HG02678 (cell line): ENCODE results near the gene ACAP2.
"Not testable (repeated sequence)": the region's sequence is repeated elsewhere in the genome, so short reads cannot be mapped to it uniquely, and the experiment has no call there.

Experiments used
- ATAC-seq: cut with Tn5 transposase; IDR thresholded peaks from one replicate; pipeline ENCODE4 v1.9.1; 2021; ENCODE audit warnings: mild to moderate bottlenecking, moderate library complexity; ENCODE audit not compliant: unreplicated experiment

The ACAP2 gene

GRCh38 chr3:195445885-195446284, 3.1 kb upstream of the ACAP2 start:
- ATAC-seq: no peak

GRCh38 chr3:195443391-195443989, 670 bp upstream of the ACAP2 start:
- no peak for ATAC-seq

DNA sequence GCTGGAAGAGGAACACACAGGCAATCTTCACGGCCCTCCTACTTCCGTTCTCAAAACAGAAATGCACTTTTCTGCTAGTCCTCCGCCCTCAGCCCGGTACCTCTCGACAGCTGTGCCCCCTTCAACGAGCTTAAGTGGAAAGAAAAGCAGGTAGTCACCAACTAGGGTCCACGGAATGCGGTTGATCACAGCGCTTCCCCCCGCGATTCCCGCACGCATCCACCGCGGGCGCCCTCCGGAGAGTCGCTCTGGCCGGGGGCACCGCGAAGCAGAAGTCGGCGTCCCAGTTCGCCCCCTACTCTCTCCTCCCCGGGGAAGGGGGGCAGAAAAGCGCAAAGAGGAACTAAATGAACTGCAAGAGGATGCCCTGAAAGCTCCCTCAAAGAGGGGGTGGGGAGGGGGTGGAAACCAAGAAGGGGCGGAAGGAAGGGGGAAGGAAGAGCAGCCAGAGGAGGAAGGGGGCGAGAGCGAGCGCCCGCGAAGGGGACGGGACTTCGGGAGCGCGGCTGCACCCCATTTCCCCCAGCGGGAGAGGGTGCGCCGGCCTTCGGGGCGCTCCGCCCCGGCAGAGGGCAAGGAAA, 738 bp downstream of the ACAP2 start:
- peak; percentile 2 for ATAC-seq

DNA sequence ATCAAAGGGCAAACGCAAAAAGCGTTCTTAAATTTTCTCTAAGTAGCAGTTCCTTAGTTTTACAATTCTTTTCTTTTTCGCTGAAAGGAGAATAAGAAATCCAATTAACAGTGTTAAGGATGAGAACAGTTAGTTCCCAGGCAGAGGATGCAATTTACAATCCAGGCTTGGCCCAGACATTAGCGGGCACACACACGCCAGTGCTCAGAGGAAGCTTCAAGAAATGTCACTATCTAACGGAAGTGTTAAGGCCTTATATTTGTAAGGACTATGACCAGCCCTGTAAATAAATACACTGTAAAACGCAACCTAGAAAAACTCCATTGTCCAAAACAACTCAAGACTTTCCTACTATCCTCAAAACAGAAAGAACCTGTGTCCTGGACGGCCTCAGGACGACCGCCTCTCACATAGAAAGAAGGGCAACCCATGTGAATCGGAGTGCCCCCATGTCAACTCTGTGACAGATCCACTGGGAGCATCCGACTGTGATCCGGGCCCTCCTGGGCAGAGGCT, 1.3 kb downstream of the ACAP2 start:
- ATAC-seq: no peak

- ATAC-seq: no peak
Observed at GRCh38 chr3:195441051-195441450, 1.8 kb downstream of the ACAP2 start.

DNA sequence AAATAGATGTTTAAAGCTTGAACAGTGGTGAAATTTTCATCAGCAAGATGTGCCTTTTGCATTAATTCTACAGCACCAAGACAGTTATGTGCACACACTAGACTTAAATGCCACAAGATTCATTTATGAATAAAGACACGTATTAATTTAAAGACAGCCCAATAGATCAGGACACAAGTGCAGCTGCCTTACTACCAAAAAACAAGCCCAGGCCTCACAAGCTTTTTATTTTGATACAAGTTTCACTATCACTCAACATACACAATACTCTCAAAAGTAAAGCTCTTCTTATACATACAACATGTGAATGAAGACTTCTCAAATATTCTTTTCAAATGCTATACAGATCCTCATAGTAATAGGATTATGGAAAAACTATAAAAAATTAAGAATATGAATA, 2.4 kb downstream of the ACAP2 start:
- ATAC-seq: no peak

DNA sequence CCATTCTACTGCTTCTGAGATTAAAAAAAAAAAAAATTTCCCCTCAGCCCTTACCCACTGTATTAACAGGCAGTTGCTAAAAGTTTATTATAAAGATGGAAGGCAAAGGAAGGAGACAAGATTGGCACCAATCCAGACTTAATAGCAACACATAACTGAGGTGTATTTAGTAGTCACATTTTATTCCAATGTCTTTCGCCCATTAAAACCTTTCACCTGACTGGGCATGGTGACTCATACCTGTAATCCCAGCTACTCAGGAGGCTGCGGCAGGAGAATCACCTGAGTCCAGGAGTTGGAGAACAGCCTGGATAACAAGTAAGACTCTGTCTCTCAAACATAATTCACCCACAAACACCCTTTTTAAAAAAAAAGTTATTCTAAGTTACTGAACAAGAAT, 4.4 kb downstream of the ACAP2 start:
- ATAC-seq: no peak

DNA sequence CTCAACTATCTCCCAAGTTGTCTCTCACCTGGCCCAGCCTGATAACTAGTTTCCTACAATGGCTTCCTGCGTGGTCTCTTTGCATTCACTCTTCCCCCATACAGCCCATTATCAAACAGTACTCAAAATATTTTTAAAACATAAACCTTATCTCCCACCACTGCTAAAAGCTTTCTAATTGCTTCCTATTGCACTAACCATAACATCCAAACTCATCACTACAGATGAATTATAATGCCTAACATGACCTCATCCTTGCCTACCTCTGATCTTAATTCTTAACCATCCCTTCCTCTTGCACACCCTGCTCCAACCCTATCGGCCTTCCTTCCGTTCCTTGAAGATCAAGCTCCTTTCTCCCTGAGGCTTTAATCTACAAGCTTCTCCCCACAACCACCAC, 17.0 kb downstream of the ACAP2 start:
- no peak for ATAC-seq

- ATAC-seq: no peak
Observed at GRCh38 chr3:195423818-195424217, 19.0 kb downstream of the ACAP2 start.

- no peak for ATAC-seq
Observed at GRCh38 chr3:195421400-195421799, 21.4 kb downstream of the ACAP2 start.

DNA sequence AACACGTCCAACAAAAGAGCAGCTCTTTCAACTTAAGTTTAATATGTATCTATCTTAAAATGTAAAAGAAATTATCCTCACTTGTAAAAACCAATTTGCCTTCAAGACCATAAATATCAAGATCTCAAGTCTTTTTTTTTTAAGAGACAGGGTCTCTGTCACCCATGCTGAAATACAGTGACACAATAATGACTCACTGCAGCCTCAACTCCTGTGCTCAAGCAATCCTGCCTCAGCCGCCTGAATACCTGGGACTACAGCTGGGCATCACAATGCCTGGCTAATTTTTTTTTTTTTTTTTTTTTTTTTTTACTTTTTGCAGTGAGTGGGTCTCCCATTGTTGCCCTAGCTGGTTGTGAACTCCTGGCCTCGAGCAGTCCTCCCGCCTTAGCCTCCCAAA, 26.0 kb downstream of the ACAP2 start:
- no peak for ATAC-seq

- no peak for ATAC-seq
Observed at GRCh38 chr3:195411836-195412235, 31.0 kb downstream of the ACAP2 start.

DNA sequence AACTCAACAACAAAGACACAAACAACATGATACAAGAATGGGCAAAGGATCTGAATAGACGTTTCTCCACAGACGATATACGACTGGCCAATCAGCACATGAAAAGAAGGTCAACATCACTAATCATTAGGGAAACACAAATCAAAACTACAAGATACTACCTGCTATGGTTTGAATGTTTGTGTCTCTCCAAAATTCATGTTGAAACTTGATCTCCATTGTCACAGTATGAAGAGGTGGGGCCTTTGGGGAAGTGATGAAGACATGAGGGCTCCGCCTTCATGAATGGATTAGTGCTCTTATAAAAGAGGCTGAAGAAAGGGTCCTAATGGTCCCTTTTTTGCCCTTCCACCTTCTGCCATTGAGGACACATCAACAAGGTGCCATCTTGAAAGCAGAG, 32.3 kb downstream of the ACAP2 start:
- ATAC-seq: no peak

DNA sequence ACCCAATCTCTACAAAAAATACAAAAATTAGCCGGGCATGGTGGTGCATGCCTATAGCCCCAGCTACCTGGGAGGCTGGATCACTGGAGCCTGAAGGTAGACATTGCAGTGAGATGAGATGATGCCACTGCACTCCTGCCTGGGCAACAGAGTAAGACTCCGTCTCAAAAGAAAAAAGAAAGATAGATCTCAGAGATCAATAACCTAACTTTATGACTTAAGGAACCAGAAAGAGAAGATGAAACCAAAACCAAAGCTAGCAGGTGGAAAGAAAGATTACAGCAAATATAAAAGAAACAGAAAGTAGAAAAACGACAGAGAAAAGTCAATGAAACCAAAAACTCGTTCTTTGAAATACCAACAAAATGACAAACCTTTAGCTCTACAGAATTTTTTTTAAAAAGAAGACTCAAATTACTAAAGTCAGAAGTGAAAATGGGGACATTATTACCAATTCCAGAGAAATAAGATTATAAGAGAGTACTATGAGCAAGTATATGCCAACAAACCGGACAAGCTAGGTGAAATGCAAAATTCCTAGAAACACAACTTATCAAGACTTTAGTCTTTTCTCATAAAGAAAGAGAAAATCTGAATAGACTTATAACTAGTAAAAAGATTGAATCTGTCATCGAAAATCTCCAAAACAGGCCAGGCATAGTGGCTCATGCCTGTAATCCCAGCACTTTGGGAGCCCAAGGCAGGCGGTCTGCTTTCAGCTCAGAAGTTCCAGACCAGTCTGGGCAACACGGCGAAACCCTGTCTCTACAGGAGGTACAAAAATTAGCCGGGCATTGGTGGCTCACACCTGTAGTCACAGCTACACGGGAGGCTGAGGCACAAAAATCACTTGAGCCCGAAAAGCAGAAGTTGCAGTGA, 35.0 kb downstream of the ACAP2 start:
- no peak for ATAC-seq

GRCh38 chr3:195405651-195406050, 37.2 kb downstream of the ACAP2 start:
- ATAC-seq: no peak

DNA sequence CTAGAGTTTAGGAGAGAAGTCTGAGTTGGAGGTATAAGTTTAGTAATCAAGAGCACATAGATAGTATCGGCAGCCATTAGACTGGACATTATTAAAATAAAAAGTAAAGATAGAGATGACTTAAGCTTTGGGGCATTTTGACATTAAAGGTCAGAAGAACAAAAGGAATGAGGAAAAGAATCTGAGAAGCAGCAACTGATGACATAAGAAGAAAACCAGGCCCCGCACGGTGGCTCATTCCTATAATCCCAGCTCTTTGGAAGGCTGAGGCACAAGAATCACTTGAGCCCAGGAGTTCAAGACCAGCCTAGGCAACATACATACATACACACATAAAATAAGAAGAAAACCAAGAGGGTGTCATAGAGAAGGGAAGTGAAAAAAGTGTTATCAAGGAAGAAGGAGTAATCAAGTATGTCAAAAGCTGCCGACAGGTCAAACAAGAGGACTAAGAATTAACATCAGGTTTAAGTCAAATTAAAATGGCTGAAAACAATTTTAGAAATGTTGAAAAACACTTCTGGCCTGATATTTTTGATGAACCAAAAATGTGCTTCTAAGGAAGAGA, 38.9 kb downstream of the ACAP2 start:
- no peak for ATAC-seq

GRCh38 chr3:195403244-195403643, 39.6 kb downstream of the ACAP2 start:
- ATAC-seq: no peak

DNA sequence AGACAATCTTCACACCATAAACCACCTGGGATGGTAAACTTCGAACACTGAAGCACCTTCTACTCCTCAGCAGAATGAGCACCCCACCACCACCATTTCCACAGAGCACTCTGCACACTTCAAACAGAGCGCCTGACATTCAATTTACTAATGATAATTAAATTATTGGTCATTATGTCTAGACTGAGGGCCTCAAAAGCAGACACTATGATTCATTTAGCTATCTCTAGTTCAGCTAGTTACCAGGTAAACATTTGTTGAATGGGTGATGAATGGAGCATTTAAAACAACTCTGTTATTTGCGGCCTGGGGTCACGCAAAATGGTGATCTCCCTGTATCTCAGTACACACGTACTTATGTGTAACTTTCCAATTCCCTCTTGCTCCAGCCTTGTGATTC, 40.9 kb downstream of the ACAP2 start:
- ATAC-seq: no peak

GRCh38 chr3:195398460-195398859, 44.4 kb downstream of the ACAP2 start:
- ATAC-seq: not testable (repeated sequence)

- ATAC-seq: no peak
Observed at GRCh38 chr3:195397524-195397923, 45.3 kb downstream of the ACAP2 start.

DNA sequence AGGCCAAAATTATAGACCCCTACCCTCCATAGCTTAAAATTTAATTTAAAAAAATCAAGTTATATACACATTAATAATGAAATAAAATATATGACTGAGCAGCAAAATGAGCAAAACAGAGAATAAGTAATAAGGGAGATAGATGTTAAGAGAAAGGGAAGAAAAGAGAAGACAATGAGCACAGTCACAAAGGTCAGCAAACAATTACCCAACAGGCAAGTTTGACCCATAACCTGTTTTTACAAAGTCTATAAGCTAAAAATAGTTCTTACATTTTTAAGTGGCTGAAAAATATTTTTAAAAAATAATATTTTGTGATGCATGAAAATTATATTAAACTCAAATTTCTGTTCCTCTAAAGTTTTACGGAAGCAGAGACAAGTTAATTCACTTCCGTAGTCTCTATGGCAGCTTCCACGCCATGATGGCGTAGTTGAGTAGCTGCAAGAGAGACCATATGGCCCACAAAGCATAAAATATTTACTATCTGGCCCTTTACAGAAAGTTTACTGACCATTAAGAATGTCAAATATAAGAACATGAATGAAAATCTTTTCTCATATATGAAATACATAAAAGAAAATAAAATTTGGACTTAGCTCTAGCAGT, 47.5 kb downstream of the ACAP2 start:
- no peak for ATAC-seq
